ENCODE results near the gene BRK1. TPM values are rescaled to one million over a fixed set of nuclear protein-coding genes. Genes with fewer than 3 reads are reported as not detected.
"Not testable (repeated sequence)": the region's sequence is repeated elsewhere in the genome, so short reads cannot be mapped to it uniquely, and the experiment has no call there.

BRK1 gene
- total and polyA plus RNA-seq, 4 donors, result 108 to 184 (median 124) TPM

DNA sequence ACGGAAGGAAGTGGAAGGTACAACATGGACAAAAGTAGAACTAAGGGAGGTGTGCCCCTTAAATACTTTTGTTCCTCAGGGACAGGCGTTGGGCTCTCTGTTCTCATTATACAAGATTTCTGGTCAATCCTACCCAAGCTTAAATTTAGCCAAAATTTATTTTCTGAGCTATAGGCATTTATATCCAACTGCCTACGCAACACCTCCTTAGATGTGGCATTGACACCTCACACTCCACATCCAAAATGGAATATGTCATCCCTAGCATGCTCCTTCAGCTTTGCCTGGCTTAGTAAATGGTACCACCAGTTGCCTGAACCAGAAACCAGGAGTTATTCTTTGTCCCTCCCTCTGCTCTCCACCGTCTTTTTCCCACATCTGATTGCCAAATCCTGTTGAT is 33.6 kb upstream of the BRK1 start:
- WGBS, 2 donors, result 89 to 96% methylated on average over 4 of the region's 4 CpGs
- Histone ChIP-seq H3K9ac (ENCODE audit: insufficient read depth in 1 of 2, low read length in 2 of 2) (no peak overlapping the region), H3K27me3 (ENCODE audit: control insufficient read depth in 3 of 3, insufficient read depth in 3 of 3, low read length in 2 of 3) (no peaks in the 10 kb centered on the region), H3K4me3 (no peak overlapping the region), H3K9me3 (ENCODE audit: control insufficient read depth in 4 of 4, insufficient read depth in 3 of 4, low read length in 3 of 4) (no peaks in the 10 kb centered on the region), H3K27ac (ENCODE audit: low read depth in 1 of 2, low read length in 1 of 2) (no peak overlapping the region), H3K36me3 (ENCODE audit: control insufficient read depth in 4 of 4, insufficient read depth in 4 of 4, low read length in 4 of 4) (peaks cover 0 to 6% (median 2%) of the 10 kb centered on the region in 4 donors), H3K4me1 (ENCODE audit: control insufficient read depth in 5 of 5, insufficient read depth in 5 of 5, low read length in 5 of 5) (no peaks in the 10 kb centered on the region)
- DNase-seq (no peak), ATAC-seq (ENCODE audit: insufficient read depth, low FRiP score) (no peak)
- TF ChIP-seq, protein P1, sequence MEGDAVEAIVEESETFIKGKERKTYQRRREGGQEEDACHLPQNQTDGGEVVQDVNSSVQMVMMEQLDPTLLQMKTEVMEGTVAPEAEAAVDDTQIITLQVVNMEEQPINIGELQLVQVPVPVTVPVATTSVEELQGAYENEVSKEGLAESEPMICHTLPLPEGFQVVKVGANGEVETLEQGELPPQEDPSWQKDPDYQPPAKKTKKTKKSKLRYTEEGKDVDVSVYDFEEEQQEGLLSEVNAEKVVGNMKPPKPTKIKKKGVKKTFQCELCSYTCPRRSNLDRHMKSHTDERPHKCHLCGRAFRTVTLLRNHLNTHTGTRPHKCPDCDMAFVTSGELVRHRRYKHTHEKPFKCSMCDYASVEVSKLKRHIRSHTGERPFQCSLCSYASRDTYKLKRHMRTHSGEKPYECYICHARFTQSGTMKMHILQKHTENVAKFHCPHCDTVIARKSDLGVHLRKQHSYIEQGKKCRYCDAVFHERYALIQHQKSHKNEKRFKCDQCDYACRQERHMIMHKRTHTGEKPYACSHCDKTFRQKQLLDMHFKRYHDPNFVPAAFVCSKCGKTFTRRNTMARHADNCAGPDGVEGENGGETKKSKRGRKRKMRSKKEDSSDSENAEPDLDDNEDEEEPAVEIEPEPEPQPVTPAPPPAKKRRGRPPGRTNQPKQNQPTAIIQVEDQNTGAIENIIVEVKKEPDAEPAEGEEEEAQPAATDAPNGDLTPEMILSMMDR (IDR thresholded peaks at IDR 0.05; ENCODE audit: control extremely low read depth, extremely low read depth), result no peak

GRCh38 chr3:10085738-10086137 is 29.7 kb upstream of the BRK1 start:
- Histone ChIP-seq H3K36me3 (ENCODE audit: control insufficient read depth in 4 of 4, insufficient read depth in 4 of 4, low read length in 4 of 4) (peaks cover 0 to 7% (median 4%) of the 10 kb centered on the region in 4 donors), H3K4me3 (no peak overlapping the region), H3K27ac (ENCODE audit: low read depth in 1 of 2, low read length in 1 of 2) (no peak overlapping the region), H3K4me1 (ENCODE audit: control insufficient read depth in 5 of 5, insufficient read depth in 5 of 5, low read length in 5 of 5) (no peaks in the 10 kb centered on the region), H3K27me3 (ENCODE audit: control insufficient read depth in 3 of 3, insufficient read depth in 3 of 3, low read length in 2 of 3) (no peaks in the 10 kb centered on the region), H3K9me3 (ENCODE audit: control insufficient read depth in 4 of 4, insufficient read depth in 3 of 4, low read length in 3 of 4) (no peaks in the 10 kb centered on the region), H3K9ac (ENCODE audit: insufficient read depth in 1 of 2, low read length in 2 of 2) (no peak overlapping the region)
- peak in 1 of 3 donors; percentile 14 for DNase-seq
- TF ChIP-seq, protein P1 (IDR thresholded peaks at IDR 0.05; ENCODE audit: control extremely low read depth, extremely low read depth), result no peak
- 73 to 88% methylated on average over 1 of the region's 1 CpG for WGBS, 2 donors
- ATAC-seq (ENCODE audit: insufficient read depth, low FRiP score), result no peak

- WGBS, 2 donors, result 90 to 95% methylated on average over 4 of the region's 4 CpGs
- Histone ChIP-seq H3K27me3 (ENCODE audit: control insufficient read depth in 3 of 3, insufficient read depth in 3 of 3, low read length in 2 of 3) (no peaks in the 10 kb centered on the region), H3K9ac (ENCODE audit: insufficient read depth in 1 of 2, low read length in 2 of 2) (no peak overlapping the region), H3K4me1 (ENCODE audit: control insufficient read depth in 5 of 5, insufficient read depth in 5 of 5, low read length in 5 of 5) (no peaks in the 10 kb centered on the region), H3K9me3 (ENCODE audit: control insufficient read depth in 4 of 4, insufficient read depth in 3 of 4, low read length in 3 of 4) (no peaks in the 10 kb centered on the region), H3K4me3 (no peak overlapping the region), H3K27ac (ENCODE audit: low read depth in 1 of 2, low read length in 1 of 2) (no peak overlapping the region), H3K36me3 (ENCODE audit: control insufficient read depth in 4 of 4, insufficient read depth in 4 of 4, low read length in 4 of 4) (peaks cover 0 to 7% (median 3%) of the 10 kb centered on the region in 4 donors)
- TF ChIP-seq, protein P1 (IDR thresholded peaks at IDR 0.05; ENCODE audit: control extremely low read depth, extremely low read depth), result no peak
- ATAC-seq (ENCODE audit: insufficient read depth, low FRiP score) (no peak), DNase-seq (no peak)
Observed at GRCh38 chr3:10088256-10088655, 27.2 kb upstream of the BRK1 start.

GRCh38 chr3:10090179-10090578 is 25.3 kb upstream of the BRK1 start:
- DNase-seq (no peak), ATAC-seq (ENCODE audit: insufficient read depth, low FRiP score) (no peak)
- Histone ChIP-seq H3K4me3 (no peak overlapping the region), H3K9me3 (ENCODE audit: control insufficient read depth in 4 of 4, insufficient read depth in 3 of 4, low read length in 3 of 4) (no peaks in the 10 kb centered on the region), H3K27me3 (ENCODE audit: control insufficient read depth in 3 of 3, insufficient read depth in 3 of 3, low read length in 2 of 3) (no peaks in the 10 kb centered on the region), H3K27ac (ENCODE audit: low read depth in 1 of 2, low read length in 1 of 2) (no peak overlapping the region), H3K9ac (ENCODE audit: insufficient read depth in 1 of 2, low read length in 2 of 2) (no peak overlapping the region), H3K4me1 (ENCODE audit: control insufficient read depth in 5 of 5, insufficient read depth in 5 of 5, low read length in 5 of 5) (no peaks in the 10 kb centered on the region), H3K36me3 (ENCODE audit: control insufficient read depth in 4 of 4, insufficient read depth in 4 of 4, low read length in 4 of 4) (peaks cover 0 to 7% (median 3%) of the 10 kb centered on the region in 4 donors)
- WGBS, 2 donors, result 93 to 96% methylated on average over 6 of the region's 6 CpGs
- TF ChIP-seq, protein P1 (IDR thresholded peaks at IDR 0.05; ENCODE audit: control extremely low read depth, extremely low read depth), result no peak

GRCh38 chr3:10090774-10091173 is 24.7 kb upstream of the BRK1 start:
- not testable (repeated sequence) for H3K9me3 ChIP-seq (ENCODE audit: control insufficient read depth in 4 of 4, insufficient read depth in 3 of 4, low read length in 3 of 4); ATAC-seq (ENCODE audit: insufficient read depth, low FRiP score); H3K27me3 ChIP-seq (ENCODE audit: control insufficient read depth in 3 of 3, insufficient read depth in 3 of 3, low read length in 2 of 3); DNase-seq; H3K27ac ChIP-seq (ENCODE audit: low read depth in 1 of 2, low read length in 1 of 2); H3K4me3 ChIP-seq; H3K36me3 ChIP-seq (ENCODE audit: control insufficient read depth in 4 of 4, insufficient read depth in 4 of 4, low read length in 4 of 4); H3K9ac ChIP-seq (ENCODE audit: insufficient read depth in 1 of 2, low read length in 2 of 2); H3K4me1 ChIP-seq (ENCODE audit: control insufficient read depth in 5 of 5, insufficient read depth in 5 of 5, low read length in 5 of 5)
- WGBS, 2 donors, result 100% methylated on average over 1 of the region's 1 CpG; no CpG with 5 or more reads in 1 of the 2 donors
